ENCODE results near the gene PDE1C. TPM values are rescaled to one million over a fixed set of nuclear protein-coding genes. Genes with fewer than 3 reads are reported as not detected.

PDE1C gene
- total RNA-seq, 1 experiment from 2014 or later: 0.02 TPM

DNA sequence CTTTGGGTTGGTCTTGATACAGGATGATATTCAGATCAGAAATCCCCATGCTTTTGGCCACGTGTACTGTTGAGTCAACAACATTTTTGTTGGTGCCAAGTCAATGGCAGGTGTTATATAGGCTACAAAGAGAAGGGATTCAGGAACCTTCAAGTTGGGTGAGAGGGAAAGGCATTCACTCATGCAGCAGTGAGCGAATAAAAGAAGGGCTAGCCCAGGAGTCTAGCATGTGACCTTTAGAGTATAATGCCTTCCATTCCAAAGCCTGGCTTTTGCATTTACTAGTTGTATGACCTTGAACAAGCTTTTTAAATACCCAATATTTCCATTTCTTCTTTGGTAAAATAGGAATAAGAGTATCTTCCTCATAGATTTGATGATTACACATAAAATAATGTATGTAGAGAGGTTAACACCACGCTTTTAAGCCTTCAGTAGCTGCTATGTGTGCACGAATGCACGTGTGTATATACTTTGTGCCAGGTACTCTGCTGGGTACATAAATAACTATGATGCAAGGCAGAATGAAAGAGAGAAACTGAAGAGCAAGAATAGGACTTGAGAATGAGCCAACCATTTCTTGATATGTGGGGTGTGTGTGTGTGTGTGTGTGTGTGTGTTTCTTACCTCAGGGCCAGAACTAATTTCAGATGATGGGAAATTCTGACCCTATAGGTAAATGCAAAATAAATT is 163.6 kb downstream of the PDE1C start:
- no peak overlapping the region for H3K27ac ChIP-seq
- H3K9me3 ChIP-seq (replicated peaks): no peaks in the 10 kb centered on the region
- no peaks in the 10 kb centered on the region for H3K4me1 ChIP-seq
- H3K27me3 ChIP-seq: no peaks in the 10 kb centered on the region; the same call in 1 of the 2 replicates
- H3K36me3 ChIP-seq: no peaks in the 10 kb centered on the region
- no peak for DNase-seq
- no peak overlapping the region for H3K4me3 ChIP-seq

GRCh38 chr7:31903962-31904361 is 166.2 kb downstream of the PDE1C start:
- Histone ChIP-seq H3K4me1 (no peaks in the 10 kb centered on the region), H3K4me3 (no peak overlapping the region), H3K27ac (no peak overlapping the region), H3K36me3 (no peaks in the 10 kb centered on the region), H3K27me3 (no peaks in the 10 kb centered on the region), H3K9me3 (replicated peaks) (no peaks in the 10 kb centered on the region)
- no peak for DNase-seq

- H3K4me1 ChIP-seq: no peaks in the 10 kb centered on the region
- no peaks in the 10 kb centered on the region for H3K36me3 ChIP-seq
- H3K27me3 ChIP-seq: no peaks in the 10 kb centered on the region
- H3K4me3 ChIP-seq: no peak overlapping the region
- H3K9me3 ChIP-seq (replicated peaks): no peaks in the 10 kb centered on the region
- no peak for DNase-seq
- no peak overlapping the region for H3K27ac ChIP-seq
These were observed 170.8 kb downstream of the PDE1C start for GRCh38 chr7:31899356-31899927.

DNA sequence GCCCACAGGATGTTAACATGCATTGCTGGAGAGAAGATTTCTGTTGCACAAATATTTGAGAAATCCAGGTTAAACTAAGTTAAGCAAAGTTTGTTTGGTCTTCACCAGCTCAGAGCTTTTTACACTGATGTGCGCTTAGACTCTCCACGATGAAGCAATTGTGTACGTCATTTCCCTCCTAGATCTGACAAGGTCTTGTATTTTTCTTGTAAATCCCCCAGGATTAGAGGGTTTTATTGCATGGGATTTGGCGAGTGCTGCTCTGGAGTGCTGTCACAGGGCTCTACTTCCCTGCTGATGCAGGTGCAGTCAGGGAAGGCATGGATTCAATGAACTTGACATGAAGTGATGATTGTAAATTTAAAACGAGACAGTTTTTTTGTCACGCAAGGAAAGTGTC is 173.3 kb downstream of the PDE1C start:
- Histone ChIP-seq H3K27me3 (no peaks in the 10 kb centered on the region), H3K4me1 (no peaks in the 10 kb centered on the region), H3K4me3 (no peak overlapping the region), H3K9me3 (replicated peaks) (no peaks in the 10 kb centered on the region), H3K36me3 (no peaks in the 10 kb centered on the region), H3K27ac (no peak overlapping the region)
- DNase-seq: peak in 1 of 2 experiments; percentile 36

DNA sequence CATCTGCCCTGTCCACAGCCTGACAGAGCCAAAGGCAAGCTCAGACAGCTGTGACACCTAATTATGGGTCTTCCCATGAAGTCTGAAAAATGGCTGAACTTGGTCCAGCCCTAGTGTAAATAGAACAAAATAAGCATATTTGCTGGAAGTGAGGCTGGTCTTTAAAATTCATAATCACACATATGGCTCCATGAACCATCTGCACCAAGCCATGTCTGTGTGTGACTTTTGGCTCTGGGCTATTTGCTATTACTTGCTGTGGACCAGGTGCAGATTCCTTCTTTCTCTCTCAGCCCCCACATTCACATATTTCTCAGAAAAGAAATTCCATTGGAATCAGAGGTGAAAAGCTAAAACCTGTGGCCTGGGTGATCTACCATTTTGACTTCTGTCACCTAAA is 175.9 kb downstream of the PDE1C start:
- no peak for DNase-seq
- no peaks in the 10 kb centered on the region for H3K27me3 ChIP-seq
- no peaks in the 10 kb centered on the region for H3K36me3 ChIP-seq
- H3K4me3 ChIP-seq: no peak overlapping the region
- H3K9me3 ChIP-seq (replicated peaks): no peaks in the 10 kb centered on the region
- no peaks in the 10 kb centered on the region for H3K4me1 ChIP-seq
- H3K27ac ChIP-seq: no peak overlapping the region

DNA sequence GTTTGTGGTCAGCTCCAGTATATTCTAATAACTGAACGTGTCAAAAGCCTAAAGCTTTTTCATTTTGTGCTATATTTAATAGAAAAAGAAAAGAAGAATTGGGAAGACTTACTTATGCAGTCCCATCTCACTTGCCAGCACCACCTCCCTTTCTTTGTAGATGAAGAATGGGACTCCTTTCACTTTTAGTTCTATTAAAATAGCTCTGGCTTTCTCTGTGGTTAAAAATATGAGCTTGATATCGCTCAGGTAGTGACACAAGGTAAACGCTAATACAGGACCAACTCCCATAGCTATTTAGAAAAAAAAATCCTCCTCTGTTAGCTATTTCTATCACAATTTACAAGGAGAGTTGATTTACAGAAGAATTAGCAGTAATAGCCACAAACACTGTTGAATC is 176.8 kb downstream of the PDE1C start:
- Histone ChIP-seq H3K27me3 (no peaks in the 10 kb centered on the region), H3K4me3 (no peak overlapping the region), H3K4me1 (no peaks in the 10 kb centered on the region), H3K9me3 (replicated peaks) (no peaks in the 10 kb centered on the region), H3K36me3 (no peaks in the 10 kb centered on the region), H3K27ac (no peak overlapping the region)
- DNase-seq: no peak

GRCh38 chr7:31892099-31892829 is 177.9 kb downstream of the PDE1C start:
- no peak overlapping the region for H3K4me3 ChIP-seq
- no peaks in the 10 kb centered on the region for H3K4me1 ChIP-seq
- no peaks in the 10 kb centered on the region for H3K9me3 ChIP-seq (replicated peaks)
- no peak overlapping the region for H3K27ac ChIP-seq
- no peaks in the 10 kb centered on the region for H3K36me3 ChIP-seq
- DNase-seq: no peak
- no peaks in the 10 kb centered on the region for H3K27me3 ChIP-seq

GRCh38 chr7:31890766-31891165 is 179.4 kb downstream of the PDE1C start:
- Histone ChIP-seq H3K9me3 (replicated peaks) (no peaks in the 10 kb centered on the region), H3K27ac (no peak overlapping the region), H3K36me3 (no peaks in the 10 kb centered on the region), H3K4me1 (no peaks in the 10 kb centered on the region), H3K27me3 (no peaks in the 10 kb centered on the region), H3K4me3 (no peak overlapping the region)
- no peak for DNase-seq

- H3K27me3 ChIP-seq: no peaks in the 10 kb centered on the region
- H3K36me3 ChIP-seq: no peaks in the 10 kb centered on the region
- no peak overlapping the region for H3K4me3 ChIP-seq
- no peaks in the 10 kb centered on the region for H3K9me3 ChIP-seq (replicated peaks)
- H3K4me1 ChIP-seq: no peaks in the 10 kb centered on the region
- no peak for DNase-seq
- H3K27ac ChIP-seq: no peak overlapping the region
These were observed 180.0 kb downstream of the PDE1C start for GRCh38 chr7:31890198-31890597.

- Histone ChIP-seq H3K9me3 (replicated peaks) (no peaks in the 10 kb centered on the region), H3K27ac (no peak overlapping the region), H3K36me3 (no peaks in the 10 kb centered on the region), H3K4me3 (no peak overlapping the region), H3K4me1 (no peaks in the 10 kb centered on the region), H3K27me3 (no peaks in the 10 kb centered on the region)
- DNase-seq: no peak
These were observed 183.2 kb downstream of the PDE1C start for GRCh38 chr7:31887006-31887405.

DNA sequence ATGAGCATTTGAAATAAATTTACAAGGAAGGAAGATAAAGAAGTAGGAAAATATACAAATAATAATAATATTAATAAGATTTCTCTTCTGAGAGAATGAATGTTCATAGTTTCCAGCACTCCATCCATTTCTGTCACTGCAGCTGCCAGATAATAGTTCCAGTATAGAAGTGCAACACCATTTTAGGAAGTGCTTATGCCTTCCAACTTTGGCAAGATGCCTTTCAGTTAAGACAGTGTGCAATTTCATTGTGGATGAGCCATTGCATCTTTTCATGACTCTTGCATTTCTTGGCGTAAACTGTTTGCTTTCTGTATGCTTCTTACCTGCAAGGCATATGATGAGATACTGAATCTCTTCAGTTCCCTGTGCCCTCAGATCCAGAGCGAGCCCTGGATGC is 185.0 kb downstream of the PDE1C start:
- no peaks in the 10 kb centered on the region for H3K9me3 ChIP-seq (replicated peaks)
- H3K36me3 ChIP-seq: no peaks in the 10 kb centered on the region
- H3K27me3 ChIP-seq: no peaks in the 10 kb centered on the region
- no peak for DNase-seq
- no peaks in the 10 kb centered on the region for H3K4me1 ChIP-seq
- H3K4me3 ChIP-seq: no peak overlapping the region
- no peak overlapping the region for H3K27ac ChIP-seq

- Histone ChIP-seq H3K36me3 (no peaks in the 10 kb centered on the region), H3K4me3 (no peak overlapping the region), H3K4me1 (no peaks in the 10 kb centered on the region), H3K27ac (no peak overlapping the region), H3K27me3 (no peaks in the 10 kb centered on the region), H3K9me3 (replicated peaks) (no peaks in the 10 kb centered on the region)
- no peak for DNase-seq
These were observed 186.4 kb downstream of the PDE1C start for GRCh38 chr7:31883761-31884164.

- Histone ChIP-seq H3K9me3 (replicated peaks) (no peaks in the 10 kb centered on the region), H3K4me1 (no peaks in the 10 kb centered on the region), H3K27ac (no peak overlapping the region), H3K36me3 (no peaks in the 10 kb centered on the region), H3K27me3 (0 out of 2 replicates have a peak, but pooled peaks cover 2% of the 10 kb centered on the region), H3K4me3 (no peak overlapping the region)
- DNase-seq: no peak
These were observed 188.0 kb downstream of the PDE1C start for GRCh38 chr7:31882187-31882586.

DNA sequence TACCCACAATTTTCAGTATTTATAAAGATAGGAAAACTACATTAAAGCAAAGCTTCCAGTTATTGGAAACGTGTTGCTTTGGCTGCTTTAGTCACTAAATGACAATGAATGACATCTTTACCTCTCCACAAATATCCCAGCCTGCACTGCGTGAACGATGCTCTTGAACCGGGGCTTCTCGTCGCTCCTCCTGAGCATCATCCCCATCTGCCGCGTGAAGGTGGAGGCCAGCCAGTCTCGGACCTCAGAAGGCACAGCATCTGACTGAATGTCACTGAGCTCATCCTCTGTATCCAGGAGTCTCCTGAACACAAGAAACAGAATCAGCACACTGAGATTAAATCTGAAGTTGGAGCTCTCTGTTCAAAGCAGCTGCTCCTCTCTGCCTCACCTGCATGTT is 191.3 kb downstream of the PDE1C start:
- no peaks in the 10 kb centered on the region for H3K36me3 ChIP-seq
- H3K4me3 ChIP-seq: no peak overlapping the region
- no peaks in the 10 kb centered on the region for H3K4me1 ChIP-seq
- H3K9me3 ChIP-seq (replicated peaks): no peaks in the 10 kb centered on the region
- H3K27me3 ChIP-seq: 0 out of 2 replicates have a peak, but pooled peaks cover 2% of the 10 kb centered on the region
- H3K27ac ChIP-seq: no peak overlapping the region
- no peak for DNase-seq

DNA sequence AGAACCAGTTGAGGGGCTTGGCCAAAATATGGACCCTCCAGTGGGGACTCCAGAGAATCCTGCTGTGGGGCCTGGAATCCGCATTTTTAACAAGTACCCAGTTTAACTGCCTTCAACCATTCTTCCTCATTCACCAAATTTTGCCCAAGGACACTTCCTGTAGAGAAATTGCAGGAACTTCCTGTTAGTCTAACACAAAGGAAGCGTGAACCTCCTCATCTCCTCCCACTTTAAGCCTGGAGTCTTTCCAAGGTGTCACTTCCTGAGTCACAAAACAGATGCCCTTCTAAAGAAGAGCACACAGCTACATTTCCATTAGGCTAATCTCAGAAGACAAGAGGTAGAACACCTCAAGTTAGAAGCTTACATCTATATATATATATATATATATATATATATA is 194.8 kb downstream of the PDE1C start:
- H3K4me1 ChIP-seq: no peaks in the 10 kb centered on the region
- no peak overlapping the region for H3K27ac ChIP-seq
- no peaks in the 10 kb centered on the region for H3K9me3 ChIP-seq (replicated peaks)
- no peak overlapping the region for H3K4me3 ChIP-seq
- no peak for DNase-seq
- 0 out of 2 replicates have a peak, but pooled peaks cover 2% of the 10 kb centered on the region for H3K27me3 ChIP-seq
- H3K36me3 ChIP-seq: no peaks in the 10 kb centered on the region
